ENCODE results near the gene BOC. TPM values are rescaled to one million over a fixed set of nuclear protein-coding genes. Genes with fewer than 3 reads are reported as not detected.

BOC gene
- total and polyA plus RNA-seq, 2 of the 8 experiments (the other 6 are each of a cell fraction or from before 2014, with no cell fraction given), result 6.9 to 9.3 TPM

DNA sequence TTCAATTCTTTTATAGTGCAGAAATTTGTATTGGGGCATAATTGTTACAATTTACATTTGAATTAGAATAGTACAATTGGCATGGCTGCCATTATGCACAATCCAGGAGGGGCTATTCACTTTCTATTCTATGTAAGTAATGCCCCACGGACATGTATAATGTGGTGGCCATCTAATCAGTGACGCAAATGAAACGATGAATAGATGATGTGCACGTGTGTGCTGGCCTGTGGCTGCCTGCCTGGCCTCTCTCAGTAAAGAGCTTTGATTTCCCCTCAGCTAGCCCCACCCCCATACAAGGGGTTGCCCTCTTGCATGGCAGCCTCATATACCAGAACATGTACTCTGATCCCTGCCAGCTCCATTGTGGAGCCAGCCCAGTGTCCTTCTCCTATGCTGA lies 86.5 kb downstream of the BOC start (continued):
- TF ChIP-seq, protein P1, sequence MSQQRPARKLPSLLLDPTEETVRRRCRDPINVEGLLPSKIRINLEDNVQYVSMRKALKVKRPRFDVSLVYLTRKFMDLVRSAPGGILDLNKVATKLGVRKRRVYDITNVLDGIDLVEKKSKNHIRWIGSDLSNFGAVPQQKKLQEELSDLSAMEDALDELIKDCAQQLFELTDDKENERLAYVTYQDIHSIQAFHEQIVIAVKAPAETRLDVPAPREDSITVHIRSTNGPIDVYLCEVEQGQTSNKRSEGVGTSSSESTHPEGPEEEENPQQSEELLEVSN (IDR thresholded peaks at IDR 0.05), result no peak
- no peak for TF ChIP-seq TCF12 (IDR thresholded peaks at IDR 0.05; ENCODE audit: low read depth, low read length)
- no peak for TF ChIP-seq TAF1 (IDR thresholded peaks at IDR 0.05; ENCODE audit: low read depth, low read length)
- TF ChIP-seq SUZ12 (IDR thresholded peaks at IDR 0.05; ENCODE audit: low read length), result no peak
- TF ChIP-seq ZNF274 (IDR thresholded peaks at IDR 0.05; ENCODE audit: borderline replicate concordance, extremely low read depth, low read length), result no peak
- TF ChIP-seq RNF2 (IDR thresholded peaks at IDR 0.05; ENCODE audit: borderline replicate concordance, low read depth, low read length, missing control alignments, poor library complexity, severe bottlenecking), result no peak
